AG09309 (cell line): ENCODE measurements around the gene NKAIN2.

Experiments
- DNase-seq: peaks from one replicate; pipeline ENCODE4 v3.0.0-alpha.2; 2010; ENCODE audit warnings: low read depth
- H3K4me3 ChIP-seq: 2 replicates; pipeline ENCODE4 v1.5.1; 2011; ENCODE audit warnings: mild to moderate bottlenecking, low read depth, low read length, moderate library complexity; ENCODE audit not compliant: control insufficient read depth
- TF ChIP-seq, protein P1 (sequence below): IDR thresholded peaks from 2 replicates; pipeline ENCODE4 v1.5.1; 2011; ENCODE audit warnings: mild to moderate bottlenecking, low read depth, low read length, inconsistent platforms; ENCODE audit not compliant: insufficient read depth, control insufficient read depth; ENCODE audit errors: missing control alignments

The NKAIN2 gene

DNA sequence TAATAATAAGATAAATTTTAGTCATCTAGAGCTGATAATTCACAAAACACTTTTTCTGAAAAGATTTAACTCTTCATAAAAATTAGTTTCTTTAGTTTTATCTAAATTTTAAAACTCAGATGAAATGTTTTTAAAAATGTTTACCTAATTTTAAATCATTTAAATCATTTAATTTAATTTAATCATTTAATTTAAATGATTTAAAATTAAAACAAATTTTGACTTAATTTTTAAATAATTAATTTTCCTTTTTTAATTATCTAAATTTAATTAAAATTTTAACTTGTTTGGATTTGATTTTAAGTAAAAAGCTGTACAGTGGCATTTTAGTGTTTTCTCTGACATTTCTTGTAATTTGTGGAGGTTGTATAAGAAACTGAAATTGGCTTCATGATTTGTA, 1026.8 kb downstream of the NKAIN2 start:
- no peak overlapping the region for H3K4me3 ChIP-seq
- TF ChIP-seq, protein P1, sequence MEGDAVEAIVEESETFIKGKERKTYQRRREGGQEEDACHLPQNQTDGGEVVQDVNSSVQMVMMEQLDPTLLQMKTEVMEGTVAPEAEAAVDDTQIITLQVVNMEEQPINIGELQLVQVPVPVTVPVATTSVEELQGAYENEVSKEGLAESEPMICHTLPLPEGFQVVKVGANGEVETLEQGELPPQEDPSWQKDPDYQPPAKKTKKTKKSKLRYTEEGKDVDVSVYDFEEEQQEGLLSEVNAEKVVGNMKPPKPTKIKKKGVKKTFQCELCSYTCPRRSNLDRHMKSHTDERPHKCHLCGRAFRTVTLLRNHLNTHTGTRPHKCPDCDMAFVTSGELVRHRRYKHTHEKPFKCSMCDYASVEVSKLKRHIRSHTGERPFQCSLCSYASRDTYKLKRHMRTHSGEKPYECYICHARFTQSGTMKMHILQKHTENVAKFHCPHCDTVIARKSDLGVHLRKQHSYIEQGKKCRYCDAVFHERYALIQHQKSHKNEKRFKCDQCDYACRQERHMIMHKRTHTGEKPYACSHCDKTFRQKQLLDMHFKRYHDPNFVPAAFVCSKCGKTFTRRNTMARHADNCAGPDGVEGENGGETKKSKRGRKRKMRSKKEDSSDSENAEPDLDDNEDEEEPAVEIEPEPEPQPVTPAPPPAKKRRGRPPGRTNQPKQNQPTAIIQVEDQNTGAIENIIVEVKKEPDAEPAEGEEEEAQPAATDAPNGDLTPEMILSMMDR = no peak
- DNase-seq = no peak

DNA sequence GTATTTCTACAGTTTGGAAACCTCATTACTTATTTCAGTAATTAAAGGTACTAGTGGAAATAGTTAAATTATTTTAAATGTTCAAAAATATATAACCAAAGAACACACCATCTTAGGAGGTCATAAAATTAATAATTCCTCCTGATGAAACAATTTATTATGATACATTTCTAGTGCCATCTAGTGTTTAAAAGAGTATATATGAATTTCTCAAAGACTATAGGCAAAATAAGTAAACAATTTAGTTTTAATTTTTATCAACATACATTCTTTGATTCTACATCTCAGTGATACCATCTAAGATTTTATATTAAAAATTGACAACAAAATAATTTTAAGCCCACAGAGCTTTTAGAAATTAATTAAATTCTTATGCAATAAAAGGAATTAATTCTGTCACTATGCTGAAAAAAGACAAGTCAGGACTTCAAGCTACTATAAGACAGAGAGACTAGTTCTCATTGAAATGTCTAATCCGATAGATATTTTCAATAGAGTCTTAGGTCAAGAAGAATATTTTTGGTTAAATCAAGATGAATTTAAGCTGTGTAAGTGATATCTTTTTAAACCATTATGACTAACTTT, 1050.8 kb downstream of the NKAIN2 start:
- TF ChIP-seq, protein P1 = peak; percentile 11
- DNase-seq = no peak
- no peak overlapping the region for H3K4me3 ChIP-seq

DNA sequence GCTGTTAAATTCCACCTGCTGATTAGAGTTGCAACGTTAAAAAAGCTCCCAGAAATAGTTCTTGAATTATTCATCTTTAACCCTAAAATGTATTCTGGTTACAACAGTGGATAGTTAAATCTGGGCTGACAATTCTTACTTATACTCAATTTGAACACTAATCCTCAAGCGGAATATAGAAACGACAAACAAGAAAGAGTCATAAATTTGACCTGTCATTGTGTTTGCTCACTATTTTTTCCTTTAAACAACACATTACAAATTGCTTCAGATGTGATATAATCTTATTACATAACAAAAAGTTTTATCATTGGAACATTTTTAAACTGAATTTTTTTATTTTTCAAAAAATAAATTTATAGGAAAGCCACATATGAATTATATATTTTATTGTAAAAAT, 1054.1 kb downstream of the NKAIN2 start:
- TF ChIP-seq, protein P1 = no peak
- no peak overlapping the region for H3K4me3 ChIP-seq
- DNase-seq = no peak

DNA sequence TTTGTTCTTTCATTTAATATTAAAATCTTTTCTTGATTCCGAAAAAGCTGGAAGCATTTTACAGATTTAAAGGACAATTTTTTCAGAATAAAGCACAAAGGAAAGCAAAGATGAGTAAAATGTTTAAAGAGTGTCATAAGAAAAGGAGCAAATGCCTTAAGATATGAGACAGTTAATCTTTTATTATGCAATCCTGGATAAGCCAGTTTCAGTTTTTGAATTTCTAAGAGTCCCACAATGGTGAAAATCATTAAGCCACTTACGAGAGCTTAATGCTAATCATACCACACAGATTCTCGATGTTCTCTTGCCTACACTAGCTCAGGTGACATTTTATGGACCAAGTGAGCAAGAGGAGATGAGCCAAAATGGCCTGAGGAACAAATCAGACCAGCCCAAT, 1054.9 kb downstream of the NKAIN2 start:
- DNase-seq = no peak
- TF ChIP-seq, protein P1 = no peak
- no peak overlapping the region for H3K4me3 ChIP-seq

DNA sequence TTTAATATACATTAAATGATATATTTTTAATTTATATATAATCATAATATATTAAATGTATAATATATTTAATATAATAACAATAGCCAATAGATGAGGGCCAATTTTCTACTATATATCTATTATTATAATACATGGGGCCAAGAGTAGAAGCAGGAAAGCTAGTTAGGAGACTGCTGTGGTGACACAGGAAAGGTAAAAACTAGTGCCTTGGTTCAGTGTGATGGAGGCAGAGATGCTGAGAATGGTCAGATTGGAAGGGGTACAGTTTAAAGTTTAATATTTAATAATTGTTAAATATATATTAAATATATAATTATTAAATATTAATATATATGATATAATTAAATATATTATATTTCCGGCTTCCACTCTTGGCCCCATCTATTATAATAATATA, 1055.7 kb downstream of the NKAIN2 start:
- TF ChIP-seq, protein P1 = no peak
- DNase-seq = no peak
- no peak overlapping the region for H3K4me3 ChIP-seq

DNA sequence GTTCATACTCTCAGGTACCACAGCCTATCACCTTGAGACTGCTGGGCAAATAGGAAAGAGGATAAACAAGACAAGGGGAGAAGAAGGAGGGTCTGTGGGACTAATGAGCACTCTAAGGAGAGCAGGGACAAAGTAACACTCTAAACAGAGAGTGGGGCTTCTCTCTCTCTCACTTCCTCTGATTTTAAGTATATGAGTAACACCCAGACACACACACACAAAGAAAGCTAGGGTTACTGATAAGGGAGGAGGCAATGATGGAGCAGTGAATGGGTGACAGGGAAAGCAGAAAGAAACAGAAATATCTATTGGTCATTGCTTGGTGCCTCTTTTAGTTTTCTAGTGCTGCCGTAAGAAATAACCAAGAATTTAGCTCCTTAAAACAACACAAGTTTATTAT, 1062.4 kb downstream of the NKAIN2 start:
- no peak overlapping the region for H3K4me3 ChIP-seq
- no peak for DNase-seq
- TF ChIP-seq, protein P1 = no peak

DNA sequence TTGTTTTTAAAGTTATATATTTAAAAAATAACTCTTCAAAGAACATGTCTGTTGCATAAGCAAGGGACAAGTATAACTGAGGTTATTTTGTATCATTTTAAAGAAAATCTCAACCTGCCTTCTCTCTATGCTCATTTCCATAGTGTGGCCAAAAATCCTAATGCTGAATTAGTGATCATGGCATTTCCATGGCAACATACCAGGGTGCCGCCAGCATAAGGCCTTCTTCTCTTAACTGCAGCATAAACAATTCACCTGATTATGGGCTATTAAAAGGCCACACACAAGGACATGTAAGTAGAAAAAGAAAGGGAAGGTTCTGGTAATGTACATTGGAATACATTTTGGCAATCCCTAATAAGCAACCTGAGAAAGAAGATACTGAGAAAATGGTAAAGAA, 1063.5 kb downstream of the NKAIN2 start:
- TF ChIP-seq, protein P1 = no peak
- H3K4me3 ChIP-seq = no peak overlapping the region
- no peak for DNase-seq
